Osteocyte (in vitro differentiated cells): ENCODE results near the gene KRT17. TPM values are rescaled to one million over a fixed set of nuclear protein-coding genes. Genes with fewer than 3 reads are reported as not detected.

Source experiments
- DNase-seq: peaks from one replicate; pipeline ENCODE4 v3.0.0; 2021; ENCODE audit warnings: mixed read lengths; ENCODE audit not compliant: unreplicated experiment; ENCODE audit errors: extremely low spot score
- H3K27ac Mint-ChIP-seq: one replicate; pipeline ENCODE4 v1.8.0; 2021; ENCODE audit warnings: mild to moderate bottlenecking, mixed read lengths; ENCODE audit not compliant: unreplicated experiment
- H3K27me3 Mint-ChIP-seq: one replicate; pipeline ENCODE4 v1.8.0; 2021; ENCODE audit warnings: mixed read lengths; ENCODE audit not compliant: unreplicated experiment
- H3K36me3 Mint-ChIP-seq: one replicate; pipeline ENCODE4 v1.8.0; 2021; ENCODE audit warnings: mixed read lengths; ENCODE audit not compliant: unreplicated experiment
- H3K4me1 Mint-ChIP-seq: one replicate; pipeline ENCODE4 v1.8.0; 2021; ENCODE audit warnings: mixed read lengths; ENCODE audit not compliant: unreplicated experiment
- H3K4me3 Mint-ChIP-seq: one replicate; pipeline ENCODE4 v1.8.0; 2021; ENCODE audit warnings: mild to moderate bottlenecking, moderate library complexity, mixed read lengths; ENCODE audit not compliant: unreplicated experiment
- H3K9me3 Mint-ChIP-seq: one replicate; pipeline ENCODE4 v1.8.0; 2021; ENCODE audit warnings: mixed read lengths; ENCODE audit not compliant: unreplicated experiment
- CTCF ChIP-seq: fragments of 200-600 bp; sonication (generic); IDR thresholded peaks from 2 replicates; pipeline ENCODE4 v1.5.0; 2021; ENCODE audit warnings: antibody characterized with exemption, mild to moderate bottlenecking, moderate library complexity
- total RNA-seq: library from RNA; stranded (reverse); gene quantifications from 2 replicates; pipeline ENCODE4 v1.2.1, GENCODE V29; 2021

KRT17 gene
- total RNA-seq, 1 donor from 2014 or later, result 40.5 TPM

- H3K27ac Mint-ChIP-seq, result no peak overlapping the region
These were observed 13.8 kb upstream of the KRT17 start for GRCh38 chr17:41638194-41638593.

GRCh38 chr17:41636652-41637051 is 12.3 kb upstream of the KRT17 start:
- no peaks in the 10 kb centered on the region for H3K36me3 Mint-ChIP-seq
- H3K4me1 Mint-ChIP-seq, result peaks cover 9% of the 10 kb centered on the region
- no peak for TF ChIP-seq CTCF
- DNase-seq, result no peak
- H3K27me3 Mint-ChIP-seq, result no peaks in the 10 kb centered on the region
- no peak overlapping the region for H3K27ac Mint-ChIP-seq
- no peaks in the 10 kb centered on the region for H3K9me3 Mint-ChIP-seq
- no peak overlapping the region for H3K4me3 Mint-ChIP-seq

More at GRCh38 chr17:41638194-41638593, 13.8 kb upstream of the KRT17 start:
- Mint-ChIP-seq H3K4me3 (no peak overlapping the region), H3K9me3 (no peaks in the 10 kb centered on the region), H3K4me1 (peaks cover 9% of the 10 kb centered on the region), H3K27me3 (no peaks in the 10 kb centered on the region), H3K36me3 (no peaks in the 10 kb centered on the region)
- no peak for TF ChIP-seq CTCF
- DNase-seq, result no peak

GRCh38 chr17:41635121-41636097 is 11.0 kb upstream of the KRT17 start:
- H3K36me3 Mint-ChIP-seq, result no peaks in the 10 kb centered on the region
- H3K4me1 Mint-ChIP-seq, result peaks cover 9% of the 10 kb centered on the region
- no peak overlapping the region for H3K4me3 Mint-ChIP-seq
- H3K27ac Mint-ChIP-seq, result peak overlapping the region; percentile 50
- TF ChIP-seq CTCF, result no peak
- H3K9me3 Mint-ChIP-seq, result no peaks in the 10 kb centered on the region
- DNase-seq, result no peak
- H3K27me3 Mint-ChIP-seq, result no peaks in the 10 kb centered on the region

- Mint-ChIP-seq H3K9me3 (no peaks in the 10 kb centered on the region), H3K36me3 (no peaks in the 10 kb centered on the region), H3K4me3 (no peak overlapping the region), H3K4me1 (peaks cover 9% of the 10 kb centered on the region), H3K27me3 (no peaks in the 10 kb centered on the region), H3K27ac (peak overlapping the region; percentile 50)
- no peak for DNase-seq
- no peak for TF ChIP-seq CTCF
These were observed 10.3 kb upstream of the KRT17 start for GRCh38 chr17:41634639-41635038.

- Mint-ChIP-seq H3K4me1 (peaks cover 9% of the 10 kb centered on the region), H3K36me3 (no peaks in the 10 kb centered on the region), H3K27me3 (no peaks in the 10 kb centered on the region), H3K4me3 (no peak overlapping the region), H3K27ac (no peak overlapping the region), H3K9me3 (no peaks in the 10 kb centered on the region)
- TF ChIP-seq CTCF, result no peak
- no peak for DNase-seq
These were observed 9.3 kb upstream of the KRT17 start for GRCh38 chr17:41633556-41634199.
